ENCODE data around the gene CANT1. TPM values are rescaled to one million over a fixed set of nuclear protein-coding genes. Genes with fewer than 3 reads are reported as not detected.

The CANT1 gene
- total RNA-seq, 1 experiment from 2014 or later = 33.0 TPM

DNA sequence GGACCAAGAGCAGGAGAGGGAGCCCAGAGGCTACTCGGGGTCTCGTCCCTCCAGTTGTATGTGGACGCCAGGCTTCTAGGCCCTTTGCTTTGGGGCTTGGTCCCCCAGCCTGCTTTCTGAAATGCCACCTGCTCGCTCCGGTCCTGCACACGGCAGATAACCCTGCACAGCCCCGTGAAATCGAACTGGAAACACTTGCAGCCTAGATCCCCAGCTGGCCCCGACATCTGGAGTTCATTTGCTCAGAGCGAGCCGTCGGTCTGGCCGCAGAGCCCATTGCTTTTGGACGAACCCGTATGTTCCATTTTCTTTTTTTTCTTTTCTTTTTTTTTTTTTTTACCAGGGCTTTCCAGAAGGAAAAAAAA is 37.3 kb upstream of the CANT1 start:
- Histone ChIP-seq H2BK12ac (ENCODE audit: insufficient read length, low read depth, low read length) (no peak overlapping the region), H3K27ac (ENCODE audit: insufficient read length, low read depth, low read length) (no peak overlapping the region), H3K56ac (ENCODE audit: insufficient read length, low read depth, low read length) (no peak overlapping the region), H3K23ac (ENCODE audit: insufficient read length, low read depth, low read length) (no peak overlapping the region), H3K79me1 (ENCODE audit: insufficient read depth, low read depth, low read length, poor library complexity, severe bottlenecking) (no peaks in the 10 kb centered on the region), H4K8ac (replicated peaks; ENCODE audit: insufficient read length, low read depth, low read length) (no peak overlapping the region), H3K4me2 (ENCODE audit: insufficient read depth, insufficient read length, low read length) (no peak overlapping the region), H3K4me1 (ENCODE audit: insufficient read depth, low read length) (no peaks in the 10 kb centered on the region), H3K18ac (ENCODE audit: insufficient read length, low read depth, low read length) (no peak overlapping the region), H3K9me3 (ENCODE audit: control insufficient read depth, low read depth, low read length) (no peaks in the 10 kb centered on the region), H3T11ph (ENCODE audit: low read length) (no peak overlapping the region), H4K5ac (ENCODE audit: insufficient read length, low read depth, low read length) (no peak overlapping the region), H4K91ac (ENCODE audit: insufficient read length, low read depth, low read length) (no peak overlapping the region), H3K9ac (ENCODE audit: extremely low read depth, insufficient read length, low read length) (no peak overlapping the region), H2BK20ac (ENCODE audit: low read depth, low read length, poor library complexity, severe bottlenecking) (no peak overlapping the region), H2BK5ac (ENCODE audit: insufficient read length, low read length) (no peak overlapping the region), H3K23me2 (ENCODE audit: insufficient read length, low read depth, low read length, poor library complexity, severe bottlenecking) (no peaks in the 10 kb centered on the region), H4K20me1 (ENCODE audit: control insufficient read depth, insufficient read depth, insufficient read length) (peaks cover 2% of the 10 kb centered on the region), H3K4ac (ENCODE audit: low read depth, low read length) (no peak overlapping the region), H3K14ac (ENCODE audit: insufficient read depth, low read length) (no peak overlapping the region), H2AK5ac (ENCODE audit: insufficient read length, low read length) (no peak overlapping the region), H2AFZ (ENCODE audit: low read length) (no peak overlapping the region), H2BK120ac (ENCODE audit: low read depth, low read length, poor library complexity, severe bottlenecking) (no peak overlapping the region), H3K27me3 (ENCODE audit: insufficient read depth, low read length) (no peaks in the 10 kb centered on the region), H2BK15ac (ENCODE audit: low read depth, low read length) (no peak overlapping the region), H3K79me2 (ENCODE audit: insufficient read depth, low read length) (no peaks in the 10 kb centered on the region)
- Mint-ChIP-seq H3K36me3 (ENCODE audit: insufficient read depth in 1 of 3, low read depth in 3 of 3) (peaks cover 0 to 3% (median 0%) of the 10 kb centered on the region in 3 experiments; a peak in 1 of 7 replicates), H3K9me3 (peaks cover 11 to 13% of the 10 kb centered on the region in 2 experiments), H3K27ac (no peak overlapping the region), H3K4me3 (no peak overlapping the region), H3K4me1 (peaks cover 0 to 14% of the 10 kb centered on the region in 2 experiments; a peak in 2 of 4 replicates), H3K27me3 (ENCODE audit: low read depth) (peaks cover 78% of the 10 kb centered on the region)
- no peak for DNase-seq
- TF ChIP-seq, protein P1, sequence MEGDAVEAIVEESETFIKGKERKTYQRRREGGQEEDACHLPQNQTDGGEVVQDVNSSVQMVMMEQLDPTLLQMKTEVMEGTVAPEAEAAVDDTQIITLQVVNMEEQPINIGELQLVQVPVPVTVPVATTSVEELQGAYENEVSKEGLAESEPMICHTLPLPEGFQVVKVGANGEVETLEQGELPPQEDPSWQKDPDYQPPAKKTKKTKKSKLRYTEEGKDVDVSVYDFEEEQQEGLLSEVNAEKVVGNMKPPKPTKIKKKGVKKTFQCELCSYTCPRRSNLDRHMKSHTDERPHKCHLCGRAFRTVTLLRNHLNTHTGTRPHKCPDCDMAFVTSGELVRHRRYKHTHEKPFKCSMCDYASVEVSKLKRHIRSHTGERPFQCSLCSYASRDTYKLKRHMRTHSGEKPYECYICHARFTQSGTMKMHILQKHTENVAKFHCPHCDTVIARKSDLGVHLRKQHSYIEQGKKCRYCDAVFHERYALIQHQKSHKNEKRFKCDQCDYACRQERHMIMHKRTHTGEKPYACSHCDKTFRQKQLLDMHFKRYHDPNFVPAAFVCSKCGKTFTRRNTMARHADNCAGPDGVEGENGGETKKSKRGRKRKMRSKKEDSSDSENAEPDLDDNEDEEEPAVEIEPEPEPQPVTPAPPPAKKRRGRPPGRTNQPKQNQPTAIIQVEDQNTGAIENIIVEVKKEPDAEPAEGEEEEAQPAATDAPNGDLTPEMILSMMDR (conservative IDR thresholded peaks at IDR 0.05) = no peak
- no CpG with 5 or more reads among the region's 15 CpGs for WGBS (ENCODE audit: extremely low coverage, insufficient read length, low lambda C conversion rate)
